D721Med (cell line): Measurements from ENCODE around the gene RNASE2.

Experiments
- DNase-seq: peaks from one replicate; pipeline ENCODE4 v3.0.0; 2011; ENCODE audit warnings: low spot score; ENCODE audit not compliant: insufficient read length
- FAIRE-seq: peaks from 2 replicates; lab custom pipeline; 2011; peaks lifted over from hg19 to GRCh38; lab: Jason Lieb, UNC
- CTCF ChIP-seq: IDR thresholded peaks from 2 replicates; pipeline ENCODE4 v1.5.1; 2012; ENCODE audit warnings: mild to moderate bottlenecking, control low read depth; ENCODE audit not compliant: insufficient read depth; ENCODE audit errors: missing control alignments

The RNASE2 gene

GRCh38 chr14:20998674-20999366 is 43.5 kb downstream of the RNASE2 start, which contains the start of gene SLC39A2:
SLC39A2 (plus strand) TSS chr14:20999293; CDS start chr14:20999447, 154 bp downstream.
- FAIRE-seq (no peak), DNase-seq (no peak)
- TF ChIP-seq CTCF, result no peak

DNA sequence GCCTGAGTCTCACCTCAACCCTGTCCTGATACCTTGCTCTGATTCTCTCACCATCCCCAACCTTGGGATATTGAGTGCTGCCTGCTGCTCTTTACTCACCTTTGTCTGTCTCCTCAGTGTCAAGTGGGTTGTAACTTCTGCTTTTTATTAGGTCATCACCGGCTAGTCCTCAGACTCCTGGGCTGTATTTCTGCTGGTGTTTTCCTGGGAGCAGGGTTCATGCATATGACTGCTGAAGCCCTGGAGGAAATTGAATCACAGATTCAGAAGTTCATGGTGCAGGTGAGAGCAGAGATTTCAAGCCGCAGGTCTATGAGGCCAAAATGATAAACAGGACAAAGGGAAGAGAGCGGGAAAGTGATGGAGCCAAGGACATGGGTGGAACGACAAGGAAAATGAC is 44.3 kb downstream of the RNASE2 start:
- DNase-seq (no peak), FAIRE-seq (no peak)
- TF ChIP-seq CTCF, result no peak

DNA sequence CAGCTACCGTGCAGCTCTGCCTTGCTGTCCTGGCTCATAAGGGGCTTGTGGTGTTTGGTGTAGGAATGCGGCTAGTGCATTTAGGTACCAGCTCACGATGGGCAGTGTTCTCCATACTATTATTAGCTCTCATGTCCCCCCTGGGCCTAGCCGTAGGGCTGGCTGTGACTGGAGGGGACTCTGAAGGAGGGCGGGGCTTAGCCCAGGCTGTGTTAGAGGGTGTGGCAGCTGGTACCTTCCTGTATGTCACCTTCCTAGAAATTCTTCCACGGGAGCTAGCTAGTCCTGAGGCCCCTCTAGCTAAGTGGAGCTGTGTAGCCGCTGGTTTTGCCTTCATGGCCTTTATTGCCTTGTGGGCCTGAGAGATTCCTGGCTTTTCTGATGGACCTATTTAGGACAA is 45.9 kb downstream of the RNASE2 start:
- DNase-seq (no peak), FAIRE-seq (no peak)
- no peak for TF ChIP-seq CTCF

GRCh38 chr14:21003788-21004346 is 48.6 kb downstream of the RNASE2 start:
- FAIRE-seq (no peak), DNase-seq (no peak)
- no peak for TF ChIP-seq CTCF
